HepG2 (cell line): ENCODE data around the gene METRN. TPM values are rescaled to one million over a fixed set of nuclear protein-coding genes. Genes with fewer than 3 reads are reported as not detected.

Experiments
- AGO2 ChIP-seq: fragments of 200-400 bp; formaldehyde crosslinking; optimal IDR thresholded peaks from 2 replicates; pipeline ENCODE3; 2017; ENCODE audit warnings: mild to moderate bottlenecking, low read depth, low read length, moderate library complexity
- FOXA3 ChIP-seq: IDR thresholded peaks from 2 replicates; pipeline ENCODE4 v1.6.1; 2016; ENCODE audit warnings: missing genetic modification reagents, missing compliant biosample characterization
- GLI4 ChIP-seq: sonication (generic); formaldehyde crosslinking; IDR thresholded peaks from 2 replicates; pipeline ENCODE4 v1.5.1; 2020; ENCODE audit warnings: missing genetic modification reagents, mild to moderate bottlenecking, moderate library complexity, borderline replicate concordance
- HNRNPLL ChIP-seq: fragments of 200-400 bp; formaldehyde crosslinking; IDR thresholded peaks from 2 replicates; pipeline ENCODE4 v1.6.1; 2017; ENCODE audit warnings: mild to moderate bottlenecking, low read depth, low read length; ENCODE audit not compliant: poor library complexity, severe bottlenecking
- JUNB ChIP-seq: sonication (generic); formaldehyde crosslinking; IDR thresholded peaks from 2 replicates; pipeline ENCODE4 v1.8.0; 2022; ENCODE audit warnings: missing genetic modification reagents, mild to moderate bottlenecking, borderline replicate concordance
- KLF13 ChIP-seq: sonication (generic); formaldehyde crosslinking; IDR thresholded peaks from 2 replicates; pipeline ENCODE4 v1.4.0; 2020; ENCODE audit warnings: mild to moderate bottlenecking, missing genetic modification reagents
- PHF8 ChIP-seq: sonication (generic); formaldehyde crosslinking; IDR thresholded peaks from 2 replicates; pipeline ENCODE4 v1.5.0; 2020; ENCODE audit warnings: missing genetic modification reagents
- RAD21 ChIP-seq: fragments of 450-650 bp; formaldehyde crosslinking; IDR thresholded peaks from 2 replicates; pipeline ENCODE4 v1.5.0; 2020; ENCODE audit warnings: mild to moderate bottlenecking
- RBFOX2 ChIP-seq: fragments of 200-400 bp; formaldehyde crosslinking; IDR thresholded peaks from 2 replicates; pipeline ENCODE4 v1.6.1; 2017; ENCODE audit warnings: low read depth, mild to moderate bottlenecking, low read length
- STAG1 ChIP-seq: sonication (generic); formaldehyde crosslinking; IDR thresholded peaks from 2 replicates; pipeline ENCODE4 v1.4.0; 2020; ENCODE audit warnings: missing genetic modification reagents
- ZNF333 ChIP-seq: sonication (generic); formaldehyde crosslinking; IDR thresholded peaks from 2 replicates; pipeline ENCODE4 v1.4.0; 2020; ENCODE audit warnings: mild to moderate bottlenecking, missing genetic modification reagents, borderline replicate concordance
- ZNF546 ChIP-seq: sonication (generic); formaldehyde crosslinking; conservative IDR thresholded peaks from 2 replicates; pipeline ENCODE4 v1.8.1; 2023; ENCODE audit warnings: mild to moderate bottlenecking, missing genetic modification reagents
- ZNF7 ChIP-seq: IDR thresholded peaks from 2 replicates; pipeline ENCODE4 v1.6.1; 2016; ENCODE audit warnings: missing biosample characterization, missing genetic modification reagents
- ZNF768 ChIP-seq: sonication (generic); formaldehyde crosslinking; IDR thresholded peaks from 2 replicates; pipeline ENCODE4 v1.4.0; 2020; ENCODE audit warnings: missing genetic modification reagents
- ZSCAN20 ChIP-seq: sonication (generic); formaldehyde crosslinking; IDR thresholded peaks from 2 replicates; pipeline ENCODE4 v1.4.0; 2020; ENCODE audit warnings: missing genetic modification reagents, mild to moderate bottlenecking, borderline replicate concordance
- polyA plus RNA-seq, 8 experiments: library from polyadenylated mRNA; depleted of rRNA in 3 of 8; stranded (reverse) in 7 of 8; unstranded in 1 of 8; fragments of >200 nt; fragmentation: Illumina TruSeq in 4 of 8; extraction: Trizol in 4 of 8; gene quantifications; 2 replicates each; pipeline versions ENCODE4 v1.2.1 to v1.2.3, GENCODE V29; 2011 to 2016; ENCODE audit warnings: low read depth in 4 of 8, missing spikeins in 1 of 8, mixed read lengths in 1 of 8; ENCODE audit not compliant: insufficient read depth in 1 of 8
- total RNA-seq, 5 experiments: library from RNA; depleted of rRNA; stranded (reverse); fragments of >200 nt; fragmentation: Illumina TruSeq; extraction: Trizol; gene quantifications; 2 replicates each; pipeline ENCODE4 v1.2.3, GENCODE V29; 2016; ENCODE audit warnings: low read depth in 1 of 5
- TF ChIP-seq, protein P1 (sequence below): IDR thresholded peaks from 2 replicates; pipeline ENCODE4 v1.6.1; 2016; ENCODE audit warnings: low read depth
- TF ChIP-seq, protein P2 (sequence below): sonication (generic); formaldehyde crosslinking; IDR thresholded peaks from 2 replicates; pipeline ENCODE4 v1.4.0; 2020; ENCODE audit warnings: missing genetic modification reagents
- TF ChIP-seq, protein P3 (sequence below): sonication (generic); formaldehyde crosslinking; IDR thresholded peaks from 2 replicates; pipeline ENCODE4 v1.5.0; 2020; ENCODE audit warnings: mild to moderate bottlenecking, missing genetic modification reagents, moderate library complexity
- TF ChIP-seq, protein P4 (sequence below): sonication (generic); formaldehyde crosslinking; IDR thresholded peaks from 2 replicates; pipeline ENCODE4 v1.4.0; 2020; ENCODE audit warnings: missing genetic modification reagents
- TF ChIP-seq, protein P5 (sequence below): sonication (generic); formaldehyde crosslinking; IDR thresholded peaks from 2 replicates; pipeline ENCODE4 v1.4.0; 2020; ENCODE audit warnings: low read depth, mild to moderate bottlenecking, missing genetic modification reagents

The METRN gene
- total and polyA plus RNA-seq, 2 of the 13 experiments (the other 11 are each of a cell fraction or from before 2014, with no cell fraction given) = 25.5 to 46.1 TPM

DNA sequence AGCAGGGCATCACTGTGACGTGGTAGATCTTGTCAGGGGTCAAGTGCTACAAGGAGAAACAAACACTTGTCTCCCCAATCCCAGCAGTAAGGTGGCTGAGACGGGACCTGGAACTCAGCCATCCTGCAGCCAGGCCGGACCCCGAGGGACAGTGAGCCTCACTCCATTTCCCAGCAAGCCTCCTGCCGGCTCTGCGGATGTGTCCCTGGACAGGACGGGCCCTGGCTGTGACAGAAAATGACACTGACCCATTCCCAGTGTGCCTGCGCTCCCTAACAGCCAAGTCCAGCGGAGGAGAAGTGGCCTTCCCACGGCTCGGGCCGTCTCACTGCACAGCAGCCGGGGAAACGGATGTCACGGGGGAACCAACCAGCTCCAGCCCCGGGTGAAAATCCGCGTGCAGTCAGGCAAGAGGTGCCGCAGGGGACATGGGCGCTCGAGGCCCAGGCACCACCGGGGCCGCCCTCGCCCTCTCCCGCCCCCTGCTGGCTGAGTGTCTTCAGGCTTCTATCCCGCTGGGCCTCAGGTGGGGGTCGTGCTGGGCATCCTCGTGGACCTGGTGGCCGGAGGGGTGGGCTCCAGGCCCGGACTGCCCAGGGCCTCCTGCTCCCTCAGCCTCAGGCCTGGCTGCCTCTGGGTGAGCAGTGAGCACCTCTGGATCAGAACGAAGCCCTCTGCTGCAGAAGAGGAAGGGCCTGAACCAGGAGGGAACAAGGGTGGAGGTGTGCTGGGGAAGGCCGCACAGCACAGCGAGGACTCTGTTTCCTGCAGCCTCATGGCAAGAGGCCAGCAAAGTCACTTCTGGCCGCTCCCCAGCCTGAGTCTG is 18.7 kb downstream of the METRN start (continued):
- TF ChIP-seq ZSCAN20 (CRISPR knock-in tag) (no peak), STAG1 (CRISPR knock-in tag) (peak; percentile 48), ZNF546 (no peak), PHF8 (CRISPR knock-in tag) (no peak), AGO2 (peak; percentile 39), ZNF768 (CRISPR knock-in tag) (peak; percentile 34; the same call in 1 of the 2 replicates), ZNF7 (CRISPR knock-in tag) (no peak), KLF13 (no peak), GLI4 (CRISPR knock-in tag) (no peak), HNRNPLL (peak; percentile 23), JUNB (CRISPR knock-in tag) (no peak), RBFOX2 (0 out of 2 replicates have a peak, but pooled peaks have one; percentile 35), RAD21 (CRISPR knock-in tag) (peak; percentile 74), ZNF333 (no peak), FOXA3 (no peak)
- TF ChIP-seq, protein P1, sequence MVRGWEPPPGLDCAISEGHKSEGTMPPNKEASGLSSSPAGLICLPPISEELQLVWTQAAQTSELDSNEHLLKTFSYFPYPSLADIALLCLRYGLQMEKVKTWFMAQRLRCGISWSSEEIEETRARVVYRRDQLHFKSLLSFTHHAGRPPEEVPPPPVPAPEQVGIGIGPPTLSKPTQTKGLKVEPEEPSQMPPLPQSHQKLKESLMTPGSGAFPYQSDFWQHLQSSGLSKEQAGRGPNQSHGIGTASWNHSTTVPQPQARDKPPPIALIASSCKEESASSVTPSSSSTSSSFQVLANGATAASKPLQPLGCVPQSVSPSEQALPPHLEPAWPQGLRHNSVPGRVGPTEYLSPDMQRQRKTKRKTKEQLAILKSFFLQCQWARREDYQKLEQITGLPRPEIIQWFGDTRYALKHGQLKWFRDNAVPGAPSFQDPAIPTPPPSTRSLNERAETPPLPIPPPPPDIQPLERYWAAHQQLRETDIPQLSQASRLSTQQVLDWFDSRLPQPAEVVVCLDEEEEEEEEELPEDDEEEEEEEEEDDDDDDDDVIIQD (CRISPR knock-in tag) = no peak
- TF ChIP-seq, protein P2, sequence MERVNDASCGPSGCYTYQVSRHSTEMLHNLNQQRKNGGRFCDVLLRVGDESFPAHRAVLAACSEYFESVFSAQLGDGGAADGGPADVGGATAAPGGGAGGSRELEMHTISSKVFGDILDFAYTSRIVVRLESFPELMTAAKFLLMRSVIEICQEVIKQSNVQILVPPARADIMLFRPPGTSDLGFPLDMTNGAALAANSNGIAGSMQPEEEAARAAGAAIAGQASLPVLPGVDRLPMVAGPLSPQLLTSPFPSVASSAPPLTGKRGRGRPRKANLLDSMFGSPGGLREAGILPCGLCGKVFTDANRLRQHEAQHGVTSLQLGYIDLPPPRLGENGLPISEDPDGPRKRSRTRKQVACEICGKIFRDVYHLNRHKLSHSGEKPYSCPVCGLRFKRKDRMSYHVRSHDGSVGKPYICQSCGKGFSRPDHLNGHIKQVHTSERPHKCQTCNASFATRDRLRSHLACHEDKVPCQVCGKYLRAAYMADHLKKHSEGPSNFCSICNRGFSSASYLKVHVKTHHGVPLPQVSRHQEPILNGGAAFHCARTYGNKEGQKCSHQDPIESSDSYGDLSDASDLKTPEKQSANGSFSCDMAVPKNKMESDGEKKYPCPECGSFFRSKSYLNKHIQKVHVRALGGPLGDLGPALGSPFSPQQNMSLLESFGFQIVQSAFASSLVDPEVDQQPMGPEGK (CRISPR knock-in tag) = 0 out of 2 replicates have a peak, but pooled peaks have one; percentile 30
- TF ChIP-seq, protein P3, sequence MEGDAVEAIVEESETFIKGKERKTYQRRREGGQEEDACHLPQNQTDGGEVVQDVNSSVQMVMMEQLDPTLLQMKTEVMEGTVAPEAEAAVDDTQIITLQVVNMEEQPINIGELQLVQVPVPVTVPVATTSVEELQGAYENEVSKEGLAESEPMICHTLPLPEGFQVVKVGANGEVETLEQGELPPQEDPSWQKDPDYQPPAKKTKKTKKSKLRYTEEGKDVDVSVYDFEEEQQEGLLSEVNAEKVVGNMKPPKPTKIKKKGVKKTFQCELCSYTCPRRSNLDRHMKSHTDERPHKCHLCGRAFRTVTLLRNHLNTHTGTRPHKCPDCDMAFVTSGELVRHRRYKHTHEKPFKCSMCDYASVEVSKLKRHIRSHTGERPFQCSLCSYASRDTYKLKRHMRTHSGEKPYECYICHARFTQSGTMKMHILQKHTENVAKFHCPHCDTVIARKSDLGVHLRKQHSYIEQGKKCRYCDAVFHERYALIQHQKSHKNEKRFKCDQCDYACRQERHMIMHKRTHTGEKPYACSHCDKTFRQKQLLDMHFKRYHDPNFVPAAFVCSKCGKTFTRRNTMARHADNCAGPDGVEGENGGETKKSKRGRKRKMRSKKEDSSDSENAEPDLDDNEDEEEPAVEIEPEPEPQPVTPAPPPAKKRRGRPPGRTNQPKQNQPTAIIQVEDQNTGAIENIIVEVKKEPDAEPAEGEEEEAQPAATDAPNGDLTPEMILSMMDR (CRISPR knock-in tag) = peak; percentile 72
- TF ChIP-seq, protein P4, sequence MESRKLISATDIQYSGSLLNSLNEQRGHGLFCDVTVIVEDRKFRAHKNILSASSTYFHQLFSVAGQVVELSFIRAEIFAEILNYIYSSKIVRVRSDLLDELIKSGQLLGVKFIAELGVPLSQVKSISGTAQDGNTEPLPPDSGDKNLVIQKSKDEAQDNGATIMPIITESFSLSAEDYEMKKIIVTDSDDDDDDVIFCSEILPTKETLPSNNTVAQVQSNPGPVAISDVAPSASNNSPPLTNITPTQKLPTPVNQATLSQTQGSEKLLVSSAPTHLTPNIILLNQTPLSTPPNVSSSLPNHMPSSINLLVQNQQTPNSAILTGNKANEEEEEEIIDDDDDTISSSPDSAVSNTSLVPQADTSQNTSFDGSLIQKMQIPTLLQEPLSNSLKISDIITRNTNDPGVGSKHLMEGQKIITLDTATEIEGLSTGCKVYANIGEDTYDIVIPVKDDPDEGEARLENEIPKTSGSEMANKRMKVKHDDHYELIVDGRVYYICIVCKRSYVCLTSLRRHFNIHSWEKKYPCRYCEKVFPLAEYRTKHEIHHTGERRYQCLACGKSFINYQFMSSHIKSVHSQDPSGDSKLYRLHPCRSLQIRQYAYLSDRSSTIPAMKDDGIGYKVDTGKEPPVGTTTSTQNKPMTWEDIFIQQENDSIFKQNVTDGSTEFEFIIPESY (CRISPR knock-in tag) = peak; percentile 98
- TF ChIP-seq, protein P5, sequence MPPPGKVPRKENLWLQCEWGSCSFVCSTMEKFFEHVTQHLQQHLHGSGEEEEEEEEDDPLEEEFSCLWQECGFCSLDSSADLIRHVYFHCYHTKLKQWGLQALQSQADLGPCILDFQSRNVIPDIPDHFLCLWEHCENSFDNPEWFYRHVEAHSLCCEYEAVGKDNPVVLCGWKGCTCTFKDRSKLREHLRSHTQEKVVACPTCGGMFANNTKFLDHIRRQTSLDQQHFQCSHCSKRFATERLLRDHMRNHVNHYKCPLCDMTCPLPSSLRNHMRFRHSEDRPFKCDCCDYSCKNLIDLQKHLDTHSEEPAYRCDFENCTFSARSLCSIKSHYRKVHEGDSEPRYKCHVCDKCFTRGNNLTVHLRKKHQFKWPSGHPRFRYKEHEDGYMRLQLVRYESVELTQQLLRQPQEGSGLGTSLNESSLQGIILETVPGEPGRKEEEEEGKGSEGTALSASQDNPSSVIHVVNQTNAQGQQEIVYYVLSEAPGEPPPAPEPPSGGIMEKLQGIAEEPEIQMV = no peak
